Trophoblast cell (in vitro differentiated cells and primary cell): ENCODE results near the gene DLG2.

Source experiments
- DNase-seq, 2 donors: peaks; one replicate each; pipeline ENCODE4 v3.0.0-alpha.2; 2016
- H2AFZ ChIP-seq: 2 replicates; pipeline ENCODE4 v1.6.1; 2013; ENCODE audit warnings: low read length, moderate library complexity, mild to moderate bottlenecking; ENCODE audit not compliant: insufficient read depth, poor library complexity
- H2AK5ac ChIP-seq: 2 replicates; pipeline ENCODE4 v1.6.1; 2013; ENCODE audit warnings: mild to moderate bottlenecking, low read length
- H2BK120ac ChIP-seq: 2 replicates; pipeline ENCODE4 v1.6.1; 2013; ENCODE audit warnings: low read length, mild to moderate bottlenecking, moderate library complexity; ENCODE audit not compliant: insufficient read depth, poor library complexity
- H2BK12ac ChIP-seq: 2 replicates; pipeline ENCODE4 v1.6.1; 2013; ENCODE audit warnings: mild to moderate bottlenecking, low read length, moderate library complexity
- H2BK5ac ChIP-seq: 2 replicates; pipeline ENCODE4 v1.6.1; 2013; ENCODE audit warnings: low read length, low read depth, moderate library complexity, mild to moderate bottlenecking; ENCODE audit not compliant: poor library complexity
- H3K14ac ChIP-seq: 2 replicates; pipeline ENCODE4 v1.6.1; 2013; ENCODE audit warnings: mild to moderate bottlenecking, low read length
- H3K18ac ChIP-seq: 2 replicates; pipeline ENCODE4 v1.6.1; 2013; ENCODE audit warnings: mild to moderate bottlenecking, low read length
- H3K23ac ChIP-seq: 2 replicates; pipeline ENCODE4 v1.6.1; 2013; ENCODE audit warnings: low read length
- H3K27ac ChIP-seq: 2 replicates; pipeline ENCODE4 v1.5.1; 2013; ENCODE audit warnings: low read depth, mild to moderate bottlenecking, inconsistent platforms, low read length, moderate library complexity
- H3K27me3 ChIP-seq: 2 replicates; pipeline ENCODE4 v1.6.1; 2013; ENCODE audit warnings: inconsistent platforms, mild to moderate bottlenecking, low read length, moderate library complexity; ENCODE audit not compliant: insufficient read depth
- H3K36me3 ChIP-seq, 2 experiments: 1 replicate in 1 of 2; 2 replicates in 1 of 2; pipeline ENCODE4 v1.6.1; 2013; ENCODE audit warnings: low read length in 2 of 2, mild to moderate bottlenecking in 2 of 2, moderate library complexity in 1 of 2; ENCODE audit not compliant: insufficient read depth in 2 of 2, control insufficient read depth in 1 of 2
- H3K4ac ChIP-seq: 2 replicates; pipeline ENCODE4 v1.6.1; 2013; ENCODE audit warnings: low read depth, mild to moderate bottlenecking, low read length, moderate library complexity
- H3K4me1 ChIP-seq, 2 experiments: 1 replicate in 1 of 2; 2 replicates in 1 of 2; pipeline ENCODE4 v1.6.1; 2013; ENCODE audit warnings: low read length in 2 of 2, mild to moderate bottlenecking in 2 of 2, moderate library complexity in 1 of 2; ENCODE audit not compliant: insufficient read depth in 2 of 2, control insufficient read depth in 1 of 2
- H3K4me2 ChIP-seq: 2 replicates; pipeline ENCODE4 v1.6.1; 2013; ENCODE audit warnings: inconsistent platforms, mild to moderate bottlenecking, low read length, moderate library complexity
- H3K4me3 ChIP-seq: 2 replicates; pipeline ENCODE4 v1.5.1; 2013; ENCODE audit warnings: mild to moderate bottlenecking, low read depth, low read length, inconsistent platforms
- H3K79me1 ChIP-seq: one replicate; pipeline ENCODE4 v1.6.1; 2013; ENCODE audit warnings: low read length
- H3K79me2 ChIP-seq: 2 replicates; pipeline ENCODE4 v1.6.1; 2013; ENCODE audit warnings: low read length, mild to moderate bottlenecking; ENCODE audit not compliant: control insufficient read depth, insufficient read depth, poor library complexity
- H3K9ac ChIP-seq: 2 replicates; pipeline ENCODE4 v1.6.1; 2013; ENCODE audit warnings: mild to moderate bottlenecking, low read length
- H3K9me3 ChIP-seq: 2 replicates; pipeline ENCODE4 v1.6.1; 2013; ENCODE audit warnings: low read depth, mild to moderate bottlenecking, control low read depth, inconsistent platforms, low read length; ENCODE audit not compliant: insufficient read depth
- H4K12ac ChIP-seq: 2 replicates; pipeline ENCODE4 v1.6.1; 2013; ENCODE audit warnings: low read depth, mild to moderate bottlenecking, low read length, moderate library complexity
- H4K8ac ChIP-seq: 2 replicates; pipeline ENCODE4 v1.6.1; 2013; ENCODE audit warnings: low read depth, mild to moderate bottlenecking, low read length, moderate library complexity
- H4K91ac ChIP-seq: one replicate; pipeline ENCODE4 v1.6.1; 2013; ENCODE audit warnings: low read depth, mild to moderate bottlenecking, low read length, moderate library complexity
- WGBS: extraction: QIAGEN DNeasy Blood & Tissue Kit; methylation state at CpG from one replicate; pipeline ENCODE4 v1.1.7; 2013; ENCODE audit warnings: missing lambda C conversion rate; ENCODE audit not compliant: insufficient read length, insufficient coverage; ENCODE audit errors: extremely low coverage; 5-methylcytosine and 5-hydroxymethylcytosine counted together

Gene DLG2

DNA sequence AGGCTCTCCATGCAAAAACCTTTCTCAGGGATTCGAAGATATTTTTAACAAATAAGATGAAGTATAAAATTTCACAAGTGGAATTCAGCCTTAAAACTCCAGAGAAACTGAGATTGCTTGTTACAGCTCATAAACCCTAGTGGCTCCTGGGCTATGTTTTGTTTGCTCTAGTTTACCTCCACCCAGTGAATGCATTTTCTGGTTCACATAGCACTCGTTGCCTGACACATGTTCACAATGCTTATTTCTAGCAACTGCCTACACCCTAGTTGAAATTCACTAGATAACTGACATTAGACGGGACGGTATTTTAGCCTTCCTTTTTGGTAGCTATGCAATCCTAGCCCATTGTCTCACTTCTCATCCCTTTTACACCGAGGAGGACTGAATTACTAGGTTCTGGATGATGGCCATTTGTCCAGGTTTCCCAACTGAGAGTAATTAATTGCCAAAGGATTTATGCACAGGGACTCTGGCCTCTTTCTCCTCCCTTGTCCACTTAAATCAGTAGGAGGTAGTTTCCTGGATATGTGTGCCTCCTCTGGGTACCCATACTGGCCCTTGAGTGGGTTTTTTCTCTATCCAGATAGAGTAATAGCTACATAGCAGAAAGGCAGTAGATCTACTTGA lies 951.6 kb downstream of the DLG2 start:
- H3K18ac ChIP-seq: no peak overlapping the region
- no CpG with 5 or more reads among the region's 5 CpGs for WGBS

DNA sequence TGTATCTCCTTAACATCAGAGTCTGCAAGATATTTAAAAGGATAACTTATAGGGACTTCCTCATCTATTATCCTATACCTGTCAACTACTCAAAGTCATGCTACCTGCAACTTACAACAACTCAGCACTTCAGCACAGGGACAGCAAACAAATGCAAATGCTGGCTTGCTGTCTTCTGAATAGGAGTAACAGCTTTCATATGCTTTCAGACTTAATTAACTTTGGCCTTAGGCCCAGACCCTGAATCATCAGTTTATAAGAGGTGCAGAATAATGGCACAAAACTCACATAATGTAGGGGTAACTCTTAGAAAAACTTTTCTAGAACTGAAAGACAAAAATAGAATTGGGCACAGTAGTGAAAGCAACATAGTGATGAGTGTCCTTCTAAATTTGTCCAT lies 953.4 kb downstream of the DLG2 start:
- Histone ChIP-seq H3K36me3 (no peaks in the 10 kb centered on the region), H3K4me2 (no peak overlapping the region), H2BK5ac (no peak overlapping the region), H3K4ac (no peak overlapping the region), H3K4me1 (no peaks in the 10 kb centered on the region), H4K8ac (no peak overlapping the region), H3K27ac (no peak overlapping the region), H3K23ac (no peak overlapping the region), H3K9ac (no peak overlapping the region), H2BK120ac (no peak overlapping the region), H3K9me3 (no peaks in the 10 kb centered on the region), H3K79me1 (no peaks in the 10 kb centered on the region), H3K27me3 (no peaks in the 10 kb centered on the region), H3K4me3 (no peak overlapping the region), H2AK5ac (no peak overlapping the region), H2BK12ac (no peak overlapping the region), H4K91ac (no peak overlapping the region), H4K12ac (no peak overlapping the region), H3K14ac (no peak overlapping the region), H3K79me2 (no peaks in the 10 kb centered on the region), H2AFZ (no peak overlapping the region), H3K18ac (no peak overlapping the region)
- no peak for DNase-seq

More for the DNA sequence above, 951.6 kb downstream of the DLG2 start:
- Histone ChIP-seq H3K79me1 (no peaks in the 10 kb centered on the region), H3K4me3 (no peak overlapping the region), H2BK120ac (no peak overlapping the region), H4K12ac (no peak overlapping the region), H2AK5ac (no peak overlapping the region), H3K23ac (no peak overlapping the region), H3K14ac (no peak overlapping the region), H4K8ac (no peak overlapping the region), H3K4ac (no peak overlapping the region), H4K91ac (no peak overlapping the region), H3K9me3 (no peaks in the 10 kb centered on the region), H3K4me2 (no peak overlapping the region), H2BK5ac (no peak overlapping the region), H3K79me2 (no peaks in the 10 kb centered on the region), H3K36me3 (no peaks in the 10 kb centered on the region), H3K4me1 (no peaks in the 10 kb centered on the region), H2BK12ac (no peak overlapping the region), H3K27ac (no peak overlapping the region), H3K9ac (no peak overlapping the region), H3K27me3 (no peaks in the 10 kb centered on the region), H2AFZ (no peak overlapping the region)
- no peak for DNase-seq

DNA sequence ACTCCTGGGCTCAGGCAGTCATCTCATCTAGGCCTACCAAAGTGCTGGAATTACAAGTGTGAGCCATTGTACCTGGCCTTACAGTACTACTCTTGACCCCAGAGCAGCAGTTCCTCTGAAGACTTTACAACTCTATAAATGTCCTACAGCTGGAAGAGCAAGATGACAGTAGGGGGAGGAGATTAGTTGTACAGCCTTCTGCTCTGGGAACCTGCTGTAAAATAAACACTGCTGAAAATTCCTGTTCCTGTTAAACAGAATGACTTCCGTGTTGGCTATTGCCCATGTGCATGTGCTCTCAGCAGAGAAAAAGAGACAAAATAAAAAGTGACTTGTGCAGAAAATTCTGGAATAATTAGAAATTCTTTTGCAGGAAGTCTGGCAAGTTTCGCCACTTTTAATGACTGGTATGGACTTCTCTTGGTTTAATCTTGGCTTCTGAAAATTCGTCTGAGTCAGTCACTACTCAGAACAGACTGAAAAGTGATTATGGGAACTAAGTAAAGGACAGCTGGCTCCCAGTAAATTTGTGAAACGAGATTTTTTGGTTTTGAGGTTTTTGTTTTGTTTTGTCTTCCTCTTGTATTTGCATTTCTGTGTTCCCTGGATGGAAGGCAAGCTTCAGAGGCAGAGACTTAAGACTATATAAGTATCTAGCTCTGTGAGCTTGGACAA lies 955.7 kb downstream of the DLG2 start:
- Histone ChIP-seq H2BK120ac (no peak overlapping the region), H4K12ac (no peak overlapping the region), H3K79me2 (no peaks in the 10 kb centered on the region), H3K4me2 (no peak overlapping the region), H3K4me1 (no peaks in the 10 kb centered on the region), H2AFZ (no peak overlapping the region), H3K27me3 (no peaks in the 10 kb centered on the region), H3K79me1 (no peaks in the 10 kb centered on the region), H4K91ac (no peak overlapping the region), H3K9me3 (no peaks in the 10 kb centered on the region), H3K4ac (no peak overlapping the region), H2BK5ac (no peak overlapping the region), H3K9ac (no peak overlapping the region), H3K18ac (no peak overlapping the region), H2AK5ac (no peak overlapping the region), H3K14ac (no peak overlapping the region), H2BK12ac (no peak overlapping the region), H3K27ac (no peak overlapping the region), H3K4me3 (no peak overlapping the region), H3K36me3 (no peaks in the 10 kb centered on the region), H4K8ac (no peak overlapping the region), H3K23ac (no peak overlapping the region)
- no CpG with 5 or more reads among the region's 4 CpGs for WGBS
- DNase-seq: no peak

DNA sequence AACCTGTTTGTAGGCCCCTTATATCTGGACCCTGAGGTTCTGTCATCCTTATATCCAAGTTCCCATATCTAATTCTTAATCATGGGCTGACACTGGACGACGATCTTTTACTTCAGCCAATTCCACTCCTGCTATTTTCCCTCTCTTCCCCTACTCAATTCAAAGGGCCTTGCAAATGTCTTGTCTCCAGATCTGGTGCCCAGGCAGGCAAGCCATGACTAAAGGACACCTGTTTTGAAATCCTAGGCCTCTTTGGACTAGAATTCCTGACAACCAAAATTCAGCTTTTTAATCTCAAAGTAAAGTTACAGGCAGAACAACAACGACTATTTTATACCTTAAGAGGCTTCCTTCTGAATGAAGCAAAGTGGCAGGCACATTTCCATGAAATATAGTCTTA lies 963.4 kb downstream of the DLG2 start:
- H2AFZ ChIP-seq: no peak overlapping the region
- H2BK120ac ChIP-seq: no peak overlapping the region
- no peak overlapping the region for H4K12ac ChIP-seq
- no peak overlapping the region for H4K91ac ChIP-seq
- H3K4ac ChIP-seq: no peak overlapping the region
- H3K79me1 ChIP-seq: no peaks in the 10 kb centered on the region
- WGBS: no CpG with 5 or more reads among the region's 3 CpGs
- H3K4me2 ChIP-seq: no peak overlapping the region
- no peak overlapping the region for H3K4me3 ChIP-seq
- no peak overlapping the region for H2BK5ac ChIP-seq
- no peak overlapping the region for H3K27ac ChIP-seq
- no peak for DNase-seq
- H3K4me1 ChIP-seq: no peaks in the 10 kb centered on the region
- H2AK5ac ChIP-seq: no peak overlapping the region
- no peak overlapping the region for H3K23ac ChIP-seq
- no peaks in the 10 kb centered on the region for H3K36me3 ChIP-seq
- no peaks in the 10 kb centered on the region for H3K79me2 ChIP-seq
- no peak overlapping the region for H3K14ac ChIP-seq
- no peak overlapping the region for H3K9ac ChIP-seq
- no peaks in the 10 kb centered on the region for H3K9me3 ChIP-seq
- no peaks in the 10 kb centered on the region for H3K27me3 ChIP-seq
- no peak overlapping the region for H3K18ac ChIP-seq
- no peak overlapping the region for H4K8ac ChIP-seq
- no peak overlapping the region for H2BK12ac ChIP-seq
